NT2/D1 (cell line): ENCODE data around the gene RBP2.

Experiments used
- DNase-seq: peaks from one replicate; pipeline ENCODE4 v3.0.0-alpha.2; 2011; ENCODE audit warnings: low read depth, low spot score
- H3K27me3 ChIP-seq: 2 replicates; pipeline ENCODE4 v1.6.0; 2011; ENCODE audit warnings: mild to moderate bottlenecking; ENCODE audit not compliant: insufficient read length, insufficient read depth
- H3K36me3 ChIP-seq: 2 replicates; pipeline ENCODE4 v1.6.1; 2011; ENCODE audit warnings: mild to moderate bottlenecking, low read length, mixed read lengths; ENCODE audit not compliant: insufficient read depth, insufficient read length
- H3K4me1 ChIP-seq: 2 replicates; pipeline ENCODE4 v1.5.1; 2011; ENCODE audit not compliant: insufficient read depth, insufficient read length
- H3K4me3 ChIP-seq: 2 replicates; pipeline ENCODE4 v1.5.1; 2011; ENCODE audit warnings: low read depth; ENCODE audit not compliant: insufficient read length
- H3K9ac ChIP-seq: 2 replicates; pipeline ENCODE4 v1.6.0; 2011; ENCODE audit warnings: low read depth; ENCODE audit not compliant: insufficient read length
- H3K9me3 ChIP-seq: 2 replicates; pipeline ENCODE4 v1.5.1; 2011; ENCODE audit warnings: mild to moderate bottlenecking, low read length; ENCODE audit not compliant: insufficient read depth
- SUZ12 ChIP-seq: IDR thresholded peaks from 2 replicates; pipeline ENCODE4 v1.6.1; 2011; ENCODE audit not compliant: insufficient read length, insufficient read depth; ENCODE audit errors: extremely low read depth
- YY1 ChIP-seq: IDR thresholded peaks from 2 replicates; pipeline ENCODE4 v1.6.1; 2011; ENCODE audit not compliant: insufficient read length, insufficient read depth
- ZNF274 ChIP-seq: IDR thresholded peaks from 2 replicates; pipeline ENCODE4 v1.6.1; 2011; ENCODE audit warnings: mild to moderate bottlenecking, low read depth, low read length

The RBP2 gene

DNA sequence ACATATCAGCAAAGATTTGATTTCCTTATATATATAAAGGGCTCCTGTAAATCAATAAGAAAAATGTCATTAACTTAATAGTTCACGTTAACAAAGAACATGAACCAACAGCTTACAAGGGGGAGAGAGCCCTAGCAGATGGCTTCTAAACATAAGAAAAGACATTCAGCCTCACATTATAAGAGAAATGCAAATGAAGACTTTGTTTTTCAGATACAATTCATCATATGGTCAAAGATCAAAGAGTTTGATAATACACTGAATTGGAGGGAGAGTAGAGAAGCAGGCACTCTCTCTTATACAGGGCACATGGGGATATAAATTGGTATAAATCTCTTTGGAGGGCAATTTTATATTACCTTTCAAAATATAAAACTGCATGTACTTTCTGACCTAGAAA lies 21.1 kb downstream of the RBP2 start:
- DNase-seq: no peak
- Histone ChIP-seq H3K4me3 (no peak overlapping the region), H3K36me3 (peaks cover 3% of the 10 kb centered on the region), H3K9ac (no peak overlapping the region), H3K4me1 (peaks cover 2% of the 10 kb centered on the region), H3K27me3 (no peaks in the 10 kb centered on the region), H3K9me3 (no peaks in the 10 kb centered on the region)
- TF ChIP-seq ZNF274 (no peak), SUZ12 (no peak), YY1 (no peak)

GRCh38 chr3:139454346-139454745 lies 22.0 kb downstream of the RBP2 start:
- Histone ChIP-seq H3K36me3 (peaks cover 3% of the 10 kb centered on the region), H3K9ac (no peak overlapping the region), H3K27me3 (no peaks in the 10 kb centered on the region), H3K9me3 (no peaks in the 10 kb centered on the region), H3K4me1 (peaks cover 2% of the 10 kb centered on the region), H3K4me3 (no peak overlapping the region)
- TF ChIP-seq SUZ12 (no peak), YY1 (no peak), ZNF274 (no peak)
- no peak for DNase-seq

DNA sequence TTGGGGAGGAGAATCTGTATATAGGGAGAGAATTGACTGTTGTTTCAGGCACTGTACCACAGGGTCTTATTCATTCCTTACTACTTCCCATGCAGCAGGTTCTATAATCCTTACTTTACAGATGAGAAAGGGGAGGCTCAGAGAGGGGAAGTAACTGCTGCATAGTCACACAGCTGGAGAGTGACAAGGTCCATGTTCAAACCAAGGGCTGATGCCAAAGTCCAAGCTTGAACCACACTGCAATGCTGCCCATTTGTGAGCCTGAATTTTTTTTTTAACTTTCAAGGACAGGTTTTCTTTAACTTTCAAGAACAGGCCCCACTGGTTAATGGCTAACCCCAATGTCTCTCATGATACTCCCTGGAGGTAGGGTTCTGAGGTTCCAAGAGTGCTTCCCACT lies 26.2 kb downstream of the RBP2 start:
- Histone ChIP-seq H3K27me3 (no peaks in the 10 kb centered on the region), H3K36me3 (peaks cover 3% of the 10 kb centered on the region), H3K9me3 (no peaks in the 10 kb centered on the region), H3K4me1 (no peaks in the 10 kb centered on the region), H3K4me3 (no peak overlapping the region), H3K9ac (no peak overlapping the region)
- no peak for DNase-seq
- TF ChIP-seq SUZ12 (no peak), ZNF274 (no peak), YY1 (no peak)

GRCh38 chr3:139449566-139449965 lies 26.8 kb downstream of the RBP2 start:
- H3K4me3 ChIP-seq: no peak overlapping the region
- H3K4me1 ChIP-seq: no peaks in the 10 kb centered on the region
- H3K9me3 ChIP-seq: no peaks in the 10 kb centered on the region
- H3K27me3 ChIP-seq: no peaks in the 10 kb centered on the region
- peaks cover 3% of the 10 kb centered on the region for H3K36me3 ChIP-seq
- TF ChIP-seq SUZ12 (no peak), YY1 (no peak), ZNF274 (no peak)
- no peak overlapping the region for H3K9ac ChIP-seq
- no peak for DNase-seq

DNA sequence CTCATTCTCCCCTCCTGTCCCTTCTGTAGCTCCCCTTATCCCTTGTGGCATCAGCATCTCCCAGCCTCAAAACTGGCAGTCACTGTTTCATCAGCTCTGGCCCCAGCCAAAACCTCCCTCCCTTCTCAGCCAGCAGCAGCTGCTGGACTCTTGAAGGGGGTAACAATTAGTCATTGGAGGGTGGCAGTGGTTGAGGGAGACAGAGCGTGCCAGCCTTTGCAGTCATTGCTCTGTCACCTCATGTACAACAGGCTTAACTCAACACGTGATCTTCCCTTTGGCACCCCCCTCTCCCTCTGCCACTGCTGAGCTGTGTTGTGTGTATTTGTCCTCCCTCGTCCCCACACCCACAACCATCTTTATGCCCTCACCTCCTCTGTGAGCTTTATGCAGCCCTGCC lies 28.2 kb downstream of the RBP2 start:
- no peak for TF ChIP-seq ZNF274
- no peak for TF ChIP-seq YY1
- no peak for TF ChIP-seq SUZ12
- no peaks in the 10 kb centered on the region for H3K27me3 ChIP-seq
- no peaks in the 10 kb centered on the region for H3K9me3 ChIP-seq
- no peak overlapping the region for H3K4me3 ChIP-seq
- no peak overlapping the region for H3K9ac ChIP-seq
- no peak for DNase-seq
- no peaks in the 10 kb centered on the region for H3K4me1 ChIP-seq
- H3K36me3 ChIP-seq: peaks cover 3% of the 10 kb centered on the region

DNA sequence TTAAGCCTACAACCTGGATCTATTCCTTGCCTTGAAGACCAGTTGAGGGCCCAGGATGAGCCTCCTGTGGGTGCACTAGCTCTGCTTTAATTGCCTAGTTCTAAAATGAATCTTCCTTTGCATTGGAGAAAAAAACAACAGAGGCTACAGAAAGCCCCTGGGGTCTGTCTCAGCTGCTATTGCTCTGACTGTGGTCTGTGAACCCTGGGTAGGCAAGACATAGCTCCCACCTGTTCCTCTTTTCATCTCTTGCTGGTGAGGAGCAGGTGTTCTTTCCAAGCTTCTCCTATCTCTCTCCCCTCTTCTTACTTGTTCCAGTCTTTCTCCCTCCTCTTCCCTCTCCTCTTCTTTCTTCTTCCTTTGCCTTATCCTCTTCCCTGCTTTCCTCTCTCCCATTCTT lies 28.8 kb downstream of the RBP2 start:
- TF ChIP-seq SUZ12 (no peak), ZNF274 (no peak), YY1 (no peak)
- no peaks in the 10 kb centered on the region for H3K27me3 ChIP-seq
- no peak overlapping the region for H3K9ac ChIP-seq
- H3K4me3 ChIP-seq: no peak overlapping the region
- DNase-seq: no peak
- H3K4me1 ChIP-seq: no peaks in the 10 kb centered on the region
- no peaks in the 10 kb centered on the region for H3K9me3 ChIP-seq
- peaks cover 3% of the 10 kb centered on the region for H3K36me3 ChIP-seq

- Histone ChIP-seq H3K9ac (no peak overlapping the region), H3K9me3 (no peaks in the 10 kb centered on the region), H3K4me1 (no peaks in the 10 kb centered on the region), H3K36me3 (no peaks in the 10 kb centered on the region), H3K27me3 (no peaks in the 10 kb centered on the region), H3K4me3 (no peak overlapping the region)
- no peak for DNase-seq
- no peak for TF ChIP-seq SUZ12
- no peak for TF ChIP-seq ZNF274
- TF ChIP-seq YY1: no peak
These were observed 31.9 kb downstream of the RBP2 start for GRCh38 chr3:139444446-139444845.

GRCh38 chr3:139443186-139443585 lies 33.1 kb downstream of the RBP2 start:
- no peak overlapping the region for H3K9ac ChIP-seq
- DNase-seq: no peak

More at GRCh38 chr3:139443186-139443585, 33.1 kb downstream of the RBP2 start:
- no peak for TF ChIP-seq SUZ12
- no peak for TF ChIP-seq ZNF274
- Histone ChIP-seq H3K4me1 (no peaks in the 10 kb centered on the region), H3K27me3 (no peaks in the 10 kb centered on the region), H3K36me3 (no peaks in the 10 kb centered on the region), H3K4me3 (no peak overlapping the region), H3K9me3 (no peaks in the 10 kb centered on the region)
